Activated naive CD4-positive, alpha-beta T cell treated with anti-CD3 and anti-CD28 coated beads, Interleukin-2, amount 10 ng/mL, durations not matched to agents 7 days and 5 days (primary cell): Measurements from ENCODE around the gene UBA6.
A peak's percentile ranks its signal among the peaks of the same experiment; 100 is the strongest.
"Not testable (repeated sequence)": the region's sequence is repeated elsewhere in the genome, so short reads cannot be mapped to it uniquely, and the experiment has no call there.

Experiments used
- CTCF ChIA-PET: fragments of 350-600 bp; sonication (Branson Sonifier 250); formaldehyde crosslinking; loops from one replicate; lab custom pipeline; 2021; ENCODE audit warnings: antibody characterized with exemption; lab: Charles Lee
- DNase-seq: peaks from one replicate; pipeline ENCODE4 v3.0.0-alpha.2; 2020
- H3K27ac Mint-ChIP-seq: one replicate; pipeline ENCODE4 v1.8.0; 2021; ENCODE audit warnings: mild to moderate bottlenecking, moderate library complexity, mixed read lengths
- H3K27me3 Mint-ChIP-seq: one replicate; pipeline ENCODE4 v1.8.0; 2021; ENCODE audit warnings: mild to moderate bottlenecking, mixed read lengths
- H3K36me3 Mint-ChIP-seq: one replicate; pipeline ENCODE4 v1.8.0; 2021; ENCODE audit warnings: mixed read lengths
- H3K4me1 Mint-ChIP-seq: one replicate; pipeline ENCODE4 v1.8.0; 2021; ENCODE audit warnings: mixed read lengths
- H3K4me3 Mint-ChIP-seq: one replicate; pipeline ENCODE4 v1.8.0; 2021; ENCODE audit warnings: mild to moderate bottlenecking, moderate library complexity, mixed read lengths
- H3K9me3 Mint-ChIP-seq: one replicate; pipeline ENCODE4 v1.8.0; 2021; ENCODE audit warnings: mixed read lengths

The UBA6 gene

GRCh38 chr4:67674098-67674497 lies 26.9 kb downstream of the UBA6 start:
- Mint-ChIP-seq H3K9me3 (no peaks in the 10 kb centered on the region), H3K4me1 (no peaks in the 10 kb centered on the region), H3K27me3 (no peaks in the 10 kb centered on the region), H3K27ac (no peak overlapping the region), H3K36me3 (peaks cover 50% of the 10 kb centered on the region), H3K4me3 (no peak overlapping the region)
- no peak for DNase-seq
- CTCF ChIA-PET = no interaction called here

DNA sequence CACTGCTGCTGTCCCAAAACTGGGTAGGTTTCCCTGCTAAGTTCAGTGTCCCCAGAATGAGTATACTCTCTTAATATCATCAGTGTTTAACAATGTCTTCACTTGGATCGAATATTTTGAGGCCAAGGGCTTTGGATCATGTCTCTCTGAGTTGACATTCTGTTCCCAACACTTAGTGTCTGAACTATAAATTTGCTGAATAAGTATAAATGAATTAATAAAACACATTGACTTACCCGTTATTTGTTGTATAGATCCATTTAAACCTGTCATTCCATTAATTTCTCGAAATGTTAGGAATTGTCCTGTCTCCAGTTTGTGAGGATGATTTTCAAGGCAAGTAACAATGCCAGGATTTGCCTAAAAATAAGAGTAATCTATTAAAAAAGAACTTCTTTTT lies 32.6 kb downstream of the UBA6 start:
- Mint-ChIP-seq H3K4me3 (no peak overlapping the region), H3K4me1 (no peaks in the 10 kb centered on the region), H3K36me3 (peaks cover 48% of the 10 kb centered on the region), H3K9me3 (no peaks in the 10 kb centered on the region), H3K27ac (no peak overlapping the region), H3K27me3 (no peaks in the 10 kb centered on the region)
- CTCF ChIA-PET = no interaction called here
- DNase-seq = no peak

DNA sequence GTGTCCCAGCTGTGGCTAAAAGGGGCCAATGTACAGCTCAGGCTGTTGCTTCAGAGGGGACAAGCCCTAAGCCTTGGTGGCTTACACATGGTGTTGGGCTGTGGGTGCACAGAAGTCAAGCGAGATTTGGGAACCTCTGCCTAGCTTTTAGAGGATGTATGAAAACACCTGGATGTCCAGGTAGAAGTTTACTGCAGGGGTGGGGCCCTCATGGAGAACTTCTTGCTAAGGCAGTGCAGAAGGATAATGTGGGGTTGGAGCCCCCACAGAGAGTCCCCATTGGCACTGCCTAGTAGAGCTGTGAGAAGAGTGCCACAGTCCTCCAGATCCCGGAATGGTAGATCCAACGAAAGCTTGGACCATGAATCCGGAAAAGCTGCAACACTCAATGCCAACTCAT lies 40.5 kb downstream of the UBA6 start:
- Mint-ChIP-seq H3K36me3 (peaks cover 74% of the 10 kb centered on the region), H3K27ac (no peak overlapping the region), H3K27me3 (no peaks in the 10 kb centered on the region), H3K9me3 (peaks cover 21% of the 10 kb centered on the region), H3K4me1 (no peaks in the 10 kb centered on the region), H3K4me3 (no peak overlapping the region)
- CTCF ChIA-PET = no interaction called here
- DNase-seq = no peak

DNA sequence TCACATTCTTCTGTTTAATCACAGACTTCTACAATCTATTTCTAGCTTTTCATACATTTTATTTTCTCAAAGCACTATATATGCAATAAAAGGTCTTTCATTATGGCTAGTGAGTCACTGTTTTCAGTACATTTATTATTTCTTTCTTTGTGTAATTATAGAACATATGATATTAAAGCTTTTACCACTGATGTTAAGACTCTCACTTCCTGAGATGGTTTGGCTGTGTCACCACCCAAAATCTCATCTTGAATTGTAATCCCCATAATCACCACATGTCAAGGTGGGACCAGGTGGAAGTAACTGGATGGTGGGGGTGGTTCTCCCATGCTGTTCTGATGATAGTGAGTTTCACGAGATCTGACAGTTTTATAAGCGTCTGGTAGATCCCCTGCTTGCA lies 41.9 kb downstream of the UBA6 start:
- DNase-seq = no peak
- Mint-ChIP-seq H3K9me3 (peaks cover 24% of the 10 kb centered on the region), H3K36me3 (peaks cover 84% of the 10 kb centered on the region), H3K27me3 (no peaks in the 10 kb centered on the region), H3K4me1 (no peaks in the 10 kb centered on the region), H3K27ac (no peak overlapping the region), H3K4me3 (no peak overlapping the region)
- CTCF ChIA-PET = no interaction called here

DNA sequence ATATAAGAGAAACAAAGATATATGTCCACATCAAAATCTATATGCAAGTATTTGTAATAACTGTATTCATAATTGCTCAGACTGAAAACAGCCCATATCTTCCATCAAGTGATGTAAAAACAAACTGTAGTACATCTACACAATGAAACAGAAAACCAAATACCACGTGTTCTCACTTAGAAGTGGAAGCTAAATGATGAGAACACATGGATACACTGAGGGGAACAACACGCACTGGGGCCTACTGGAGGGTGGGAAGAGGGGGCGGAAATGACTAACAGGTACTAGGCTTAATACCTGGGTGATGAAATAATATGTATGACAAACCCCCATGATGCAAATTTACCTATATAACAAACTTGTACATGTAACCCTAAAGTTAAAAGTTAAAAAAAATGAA lies 42.7 kb downstream of the UBA6 start:
- CTCF ChIA-PET = no interaction called here
- no peak overlapping the region for H3K27ac Mint-ChIP-seq
- no peak overlapping the region for H3K4me3 Mint-ChIP-seq
- no peaks in the 10 kb centered on the region for H3K27me3 Mint-ChIP-seq
- no peak for DNase-seq
- H3K4me1 Mint-ChIP-seq = no peaks in the 10 kb centered on the region
- H3K36me3 Mint-ChIP-seq = peaks cover 86% of the 10 kb centered on the region
- H3K9me3 Mint-ChIP-seq = peaks cover 24% of the 10 kb centered on the region

DNA sequence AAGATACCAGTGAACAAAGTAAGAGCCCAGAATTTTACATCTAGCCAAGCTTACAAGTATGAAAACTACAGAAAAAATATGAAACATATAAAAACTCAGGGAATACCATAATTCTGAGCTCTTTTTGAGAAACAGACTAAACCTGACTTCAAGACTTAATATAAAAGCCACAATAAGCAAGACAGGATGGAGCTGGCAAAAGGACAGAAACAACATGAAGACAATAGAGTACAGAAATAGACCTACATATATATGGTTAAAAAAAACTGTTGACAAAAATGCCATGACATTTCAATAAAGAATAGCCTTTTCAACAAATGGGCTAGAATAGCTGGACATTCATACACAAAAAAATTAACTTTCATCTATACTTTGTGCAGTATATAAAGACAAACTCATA lies 49.4 kb downstream of the UBA6 start:
- Mint-ChIP-seq H3K9me3 (peaks cover 4% of the 10 kb centered on the region), H3K4me1 (no peaks in the 10 kb centered on the region), H3K4me3 (no peak overlapping the region), H3K27me3 (no peaks in the 10 kb centered on the region), H3K27ac (no peak overlapping the region), H3K36me3 (peaks cover 55% of the 10 kb centered on the region)
- no peak for DNase-seq
- CTCF ChIA-PET = no interaction called here

DNA sequence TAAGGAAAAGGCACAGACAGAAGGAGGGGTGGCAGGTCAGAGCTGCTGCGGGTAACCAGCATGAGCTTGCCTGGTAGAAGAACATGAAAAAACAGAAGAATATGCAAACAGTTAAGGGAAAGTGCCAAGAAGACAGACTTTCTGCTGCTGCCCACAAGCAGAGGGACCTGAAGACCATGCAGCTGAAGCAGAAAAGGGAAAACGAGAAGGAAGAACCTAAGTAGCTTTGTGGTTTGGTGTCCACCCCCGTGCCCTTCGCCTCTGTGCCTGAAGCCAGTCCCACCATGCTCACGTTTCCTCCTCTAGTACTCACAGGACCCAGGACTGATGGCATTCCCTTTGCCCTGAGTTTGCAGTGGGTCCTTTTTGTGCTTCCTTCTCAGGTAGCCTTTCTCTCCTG lies 62.8 kb downstream of the UBA6 start:
- Mint-ChIP-seq H3K27me3 (no peaks in the 10 kb centered on the region), H3K36me3 (peaks cover 44% of the 10 kb centered on the region), H3K4me3 (no peak overlapping the region), H3K4me1 (no peaks in the 10 kb centered on the region), H3K9me3 (no peaks in the 10 kb centered on the region), H3K27ac (no peak overlapping the region)
- CTCF ChIA-PET = no interaction called here
- DNase-seq = no peak

DNA sequence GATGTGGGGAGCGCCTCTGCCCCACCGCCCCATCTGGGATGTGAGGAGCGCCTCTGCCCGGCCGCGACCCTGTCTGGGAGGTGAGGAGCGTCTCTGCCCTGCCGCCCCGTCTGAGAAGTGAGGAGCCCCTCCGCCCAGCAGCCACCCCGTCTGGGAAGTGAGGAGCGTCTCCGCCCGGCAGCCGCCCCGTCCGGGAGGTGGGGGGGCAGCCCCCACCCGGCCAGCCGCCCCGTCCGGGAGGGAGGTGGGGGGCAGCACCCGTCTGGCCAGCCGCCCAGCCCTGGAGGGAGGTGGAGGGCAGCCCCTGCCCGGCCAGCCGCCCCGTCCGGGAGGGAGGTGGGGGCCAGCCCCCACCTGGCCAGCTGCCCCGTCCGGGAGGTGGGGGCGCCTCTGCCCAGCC lies 64.0 kb downstream of the UBA6 start:
- H3K4me1 Mint-ChIP-seq, H3K27ac Mint-ChIP-seq, H3K9me3 Mint-ChIP-seq, DNase-seq, H3K27me3 Mint-ChIP-seq, CTCF ChIA-PET, H3K4me3 Mint-ChIP-seq: not testable (repeated sequence)
- peaks cover 47% of the 10 kb centered on the region for H3K36me3 Mint-ChIP-seq

- Mint-ChIP-seq H3K4me1 (no peaks in the 10 kb centered on the region), H3K9me3 (no peaks in the 10 kb centered on the region), H3K4me3 (no peak overlapping the region), H3K36me3 (peaks cover 51% of the 10 kb centered on the region), H3K27ac (no peak overlapping the region), H3K27me3 (no peaks in the 10 kb centered on the region)
- DNase-seq = no peak
- CTCF ChIA-PET = no interaction called here
These were observed 65.6 kb downstream of the UBA6 start for GRCh38 chr4:67635331-67635730.

- H3K9me3 Mint-ChIP-seq = no peaks in the 10 kb centered on the region
- no peaks in the 10 kb centered on the region for H3K4me1 Mint-ChIP-seq
- CTCF ChIA-PET = no interaction called here
- H3K36me3 Mint-ChIP-seq = peaks cover 49% of the 10 kb centered on the region
- no peak for DNase-seq
- H3K27me3 Mint-ChIP-seq = no peaks in the 10 kb centered on the region
- no peak overlapping the region for H3K27ac Mint-ChIP-seq
- no peak overlapping the region for H3K4me3 Mint-ChIP-seq
These were observed 66.2 kb downstream of the UBA6 start for GRCh38 chr4:67634741-67635140.

- H3K36me3 Mint-ChIP-seq = peaks cover 44% of the 10 kb centered on the region
- CTCF ChIA-PET = interaction anchor here (0.7 kb wide), 1 partner anchor 12 kb away, joined by 3 read pairs; no protein-coding TSS in a partner anchor
- no peaks in the 10 kb centered on the region for H3K9me3 Mint-ChIP-seq
- H3K27ac Mint-ChIP-seq = no peak overlapping the region
- no peak overlapping the region for H3K4me3 Mint-ChIP-seq
- no peak for DNase-seq
- H3K4me1 Mint-ChIP-seq = no peaks in the 10 kb centered on the region
- H3K27me3 Mint-ChIP-seq = no peaks in the 10 kb centered on the region
These were observed 68.5 kb downstream of the UBA6 start for GRCh38 chr4:67632492-67632891.

DNA sequence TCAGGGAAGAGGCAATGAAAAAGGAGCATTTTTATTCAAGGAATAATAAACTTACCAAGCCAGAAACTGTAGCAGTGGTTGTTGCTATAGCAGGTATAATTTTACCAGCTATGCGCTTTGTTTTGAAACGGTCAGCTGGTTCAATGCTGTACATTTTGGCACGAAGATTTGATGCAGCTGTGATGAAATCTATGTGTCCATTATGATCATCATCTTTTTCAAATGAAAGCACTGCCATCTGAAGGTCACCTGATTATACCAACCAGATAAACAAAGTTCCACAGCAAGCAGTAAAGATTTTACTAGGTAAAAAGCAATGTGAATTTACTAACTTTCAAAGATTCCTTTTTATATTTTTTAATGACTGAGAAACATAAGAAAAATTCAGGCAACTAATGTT lies 76.0 kb downstream of the UBA6 start:
- H3K27ac Mint-ChIP-seq = no peak overlapping the region
- DNase-seq = no peak
- H3K9me3 Mint-ChIP-seq = no peaks in the 10 kb centered on the region
- no peaks in the 10 kb centered on the region for H3K4me1 Mint-ChIP-seq
- H3K36me3 Mint-ChIP-seq = peaks cover 40% of the 10 kb centered on the region
- H3K27me3 Mint-ChIP-seq = no peaks in the 10 kb centered on the region
- H3K4me3 Mint-ChIP-seq = no peak overlapping the region
- CTCF ChIA-PET = no interaction called here

- H3K27me3 Mint-ChIP-seq = no peaks in the 10 kb centered on the region
- H3K36me3 Mint-ChIP-seq = peaks cover 62% of the 10 kb centered on the region
- H3K4me3 Mint-ChIP-seq = no peak overlapping the region
- CTCF ChIA-PET = no interaction called here
- H3K9me3 Mint-ChIP-seq = peaks cover 9% of the 10 kb centered on the region
- H3K4me1 Mint-ChIP-seq = no peaks in the 10 kb centered on the region
- no peak overlapping the region for H3K27ac Mint-ChIP-seq
- DNase-seq = no peak
These were observed 84.5 kb downstream of the UBA6 start for GRCh38 chr4:67616478-67616877.

DNA sequence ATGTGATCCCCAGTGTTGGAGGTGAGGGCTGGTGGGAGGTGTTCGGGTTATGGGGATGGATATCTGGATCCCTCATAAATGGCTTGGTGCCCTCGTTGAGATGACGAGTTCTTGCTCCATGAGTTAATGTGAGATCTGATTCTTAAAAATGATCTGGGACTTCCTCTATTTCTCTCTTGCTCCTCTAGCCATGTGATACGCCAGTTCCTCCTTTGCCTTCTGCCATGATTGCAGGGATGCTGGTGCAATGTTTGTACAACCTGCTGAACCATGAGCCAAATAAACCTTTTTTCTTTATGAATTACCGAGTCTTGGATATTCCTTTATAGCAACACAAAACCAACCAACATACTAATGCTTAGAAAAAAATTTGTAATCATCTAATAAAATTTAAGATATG lies 85.8 kb downstream of the UBA6 start:
- Mint-ChIP-seq H3K27ac (no peak overlapping the region), H3K9me3 (peaks cover 10% of the 10 kb centered on the region)

DNA sequence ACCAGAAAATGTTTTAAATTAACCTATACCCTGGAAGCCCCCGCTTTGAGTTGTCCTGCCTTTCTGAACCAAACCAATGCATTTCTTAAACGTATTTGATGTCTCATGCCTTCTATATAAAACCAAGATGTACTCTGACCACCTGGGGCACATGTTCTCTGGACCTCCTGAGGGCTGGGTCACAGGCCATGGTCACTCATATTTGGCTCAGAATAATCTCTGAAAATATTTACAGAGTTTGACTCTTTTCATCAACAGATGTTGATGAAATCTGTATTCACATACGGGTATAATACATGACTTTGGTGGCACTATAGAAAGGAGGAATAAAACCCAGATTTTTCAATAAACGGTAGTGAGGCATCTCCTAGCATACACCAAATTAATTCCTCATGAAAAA lies 86.8 kb downstream of the UBA6 start:
- no peaks in the 10 kb centered on the region for H3K4me1 Mint-ChIP-seq
- H3K27ac Mint-ChIP-seq = no peak overlapping the region
- H3K27me3 Mint-ChIP-seq = no peaks in the 10 kb centered on the region
- no peak overlapping the region for H3K4me3 Mint-ChIP-seq
- peaks cover 54% of the 10 kb centered on the region for H3K36me3 Mint-ChIP-seq
- peaks cover 15% of the 10 kb centered on the region for H3K9me3 Mint-ChIP-seq
- CTCF ChIA-PET = no interaction called here
- DNase-seq = no peak

More for the DNA sequence above, 85.8 kb downstream of the UBA6 start:
- Mint-ChIP-seq H3K27me3 (no peaks in the 10 kb centered on the region), H3K4me1 (no peaks in the 10 kb centered on the region), H3K4me3 (no peak overlapping the region), H3K36me3 (peaks cover 50% of the 10 kb centered on the region)
- DNase-seq = no peak
- CTCF ChIA-PET = no interaction called here

DNA sequence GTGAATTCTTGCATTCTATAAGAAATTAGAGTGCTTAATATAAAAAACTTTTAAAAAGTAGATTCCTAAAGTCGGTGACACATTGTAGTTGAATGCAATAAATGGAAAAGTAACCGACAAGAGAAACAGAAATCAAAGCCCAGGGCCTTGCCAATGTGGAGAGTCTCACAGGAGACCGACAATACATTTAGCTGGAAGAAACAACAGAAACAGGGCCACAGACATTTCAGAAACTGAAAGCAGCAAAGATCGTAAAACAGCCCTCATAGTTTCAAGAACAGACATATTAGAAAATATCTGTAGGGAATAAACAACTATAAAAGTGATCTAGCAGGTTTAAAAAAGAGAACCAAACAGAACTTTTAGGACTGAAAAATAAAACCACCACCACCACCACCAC lies 92.9 kb downstream of the UBA6 start:
- H3K4me1 Mint-ChIP-seq = peaks cover 7% of the 10 kb centered on the region
- H3K36me3 Mint-ChIP-seq = peaks cover 48% of the 10 kb centered on the region
- H3K9me3 Mint-ChIP-seq = peaks cover 11% of the 10 kb centered on the region
- no peak for DNase-seq
- H3K27ac Mint-ChIP-seq = peak overlapping the region; percentile 49
- CTCF ChIA-PET = no interaction called here
- peak overlapping the region; percentile 17 for H3K4me3 Mint-ChIP-seq
- H3K27me3 Mint-ChIP-seq = no peaks in the 10 kb centered on the region
